Globus pallidus (tissue), 1 donor: ENCODE results near the gene SPATA33.

ENCODE experiments used
- DNase-seq: peaks from one replicate; pipeline ENCODE4 v3.0.0-alpha.2; 2015; ENCODE audit warnings: low spot score

SPATA33 gene

GRCh38 chr16:89709716-89710432, 52.2 kb downstream of the SPATA33 start:
- no peak for DNase-seq

GRCh38 chr16:89710709-89711564, 53.3 kb downstream of the SPATA33 start:
- DNase-seq, result no peak

- no peak for DNase-seq
These were observed 54.1 kb downstream of the SPATA33 start for GRCh38 chr16:89711601-89712273.

- DNase-seq, result no peak
These were observed 54.7 kb downstream of the SPATA33 start for GRCh38 chr16:89712274-89712781.

- no peak for DNase-seq
These were observed 58.9 kb downstream of the SPATA33 start for GRCh38 chr16:89716493-89716892.

GRCh38 chr16:89716916-89717687, 59.5 kb downstream of the SPATA33 start:
- DNase-seq, result no peak

GRCh38 chr16:89717688-89718505, 60.3 kb downstream of the SPATA33 start:
- DNase-seq, result no peak
